Dermis blood vessel endothelial cell (primary cell): ENCODE data around the gene OSTM1. TPM values are rescaled to one million over a fixed set of nuclear protein-coding genes. Genes with fewer than 3 reads are reported as not detected.
"Not testable (repeated sequence)": the region's sequence is repeated elsewhere in the genome, so short reads cannot be mapped to it uniquely, and the experiment has no call there.

Experiments used
- DNase-seq: peaks from one replicate; pipeline ENCODE4 v3.0.0; 2010
- total RNA-seq: library from RNA; depleted of rRNA; stranded (reverse); fragments of >200 nt; gene quantifications from 2 replicates; pipeline ENCODE4 v1.2.3, GENCODE V29; 2014

Gene OSTM1
- total RNA-seq, 1 donor from 2014 or later, result 37.1 TPM

DNA sequence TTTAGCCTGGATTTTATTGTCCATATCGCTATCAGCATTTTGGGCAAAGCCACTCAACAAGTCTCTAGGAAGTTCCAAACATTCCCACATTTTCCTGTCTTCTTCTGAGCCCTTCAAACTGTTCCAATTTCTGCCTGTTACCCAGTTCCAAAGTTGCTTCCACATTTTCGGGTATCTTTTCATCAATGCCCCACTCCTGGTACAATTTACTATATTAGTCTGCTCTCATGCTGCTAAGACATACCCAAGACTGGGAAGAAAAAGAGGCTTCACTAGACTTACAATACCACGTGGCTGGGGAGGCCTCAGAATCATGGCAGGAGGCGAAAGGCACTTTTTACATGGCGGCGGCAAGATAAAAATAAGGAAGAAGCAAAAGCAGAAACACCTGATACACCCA, 58.3 kb downstream of the OSTM1 start:
- DNase-seq, result not testable (repeated sequence)

DNA sequence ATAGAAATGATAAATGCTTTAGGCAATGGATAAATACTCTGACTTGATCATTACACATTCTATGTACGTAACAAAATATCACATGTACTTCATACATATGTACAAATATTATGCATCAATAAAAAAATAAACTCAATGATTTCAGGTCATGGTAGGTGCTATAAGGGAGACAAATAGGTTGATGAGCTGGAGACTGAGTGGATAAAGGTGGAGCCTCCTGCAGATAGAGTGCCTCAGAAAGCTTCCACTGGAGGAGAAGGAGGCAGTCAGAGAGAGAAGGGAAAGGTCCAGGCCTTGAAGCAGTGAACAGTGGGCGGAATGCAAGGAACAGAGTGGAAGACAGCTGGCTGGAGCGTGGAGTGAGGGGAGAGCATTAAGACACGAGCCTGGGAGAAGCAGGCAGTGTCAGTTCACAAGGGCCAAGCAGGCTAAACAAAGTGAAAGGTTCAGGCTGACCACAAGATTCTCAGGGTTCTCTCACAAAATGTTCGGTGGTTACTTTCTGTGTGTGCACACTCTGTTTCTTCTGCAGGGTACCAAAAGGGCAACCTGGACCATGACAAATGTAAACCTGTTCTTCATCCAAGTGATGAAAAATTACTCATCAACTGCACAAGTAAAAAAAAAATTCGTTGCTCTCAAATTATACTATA, 60.6 kb downstream of the OSTM1 start:
- no peak for DNase-seq

DNA sequence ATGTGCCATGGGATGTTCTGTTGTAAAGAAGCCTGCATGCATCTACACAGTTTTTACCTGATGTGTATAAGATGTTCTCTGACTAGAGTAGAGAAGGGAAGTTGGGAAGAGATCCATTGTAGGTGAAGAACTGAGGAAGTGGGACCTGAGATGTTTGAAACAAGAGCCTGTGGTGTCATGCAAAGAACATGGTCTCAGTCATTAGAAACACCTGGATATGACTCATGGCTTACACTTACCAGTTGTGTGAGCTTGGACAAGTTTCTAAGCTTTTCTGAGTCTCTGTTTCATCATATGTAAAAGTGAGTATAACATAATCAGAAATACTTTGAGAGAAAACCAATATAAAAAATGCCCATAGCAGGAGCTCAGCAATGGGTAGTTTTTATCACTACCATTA, 64.6 kb downstream of the OSTM1 start:
- no peak for DNase-seq

DNA sequence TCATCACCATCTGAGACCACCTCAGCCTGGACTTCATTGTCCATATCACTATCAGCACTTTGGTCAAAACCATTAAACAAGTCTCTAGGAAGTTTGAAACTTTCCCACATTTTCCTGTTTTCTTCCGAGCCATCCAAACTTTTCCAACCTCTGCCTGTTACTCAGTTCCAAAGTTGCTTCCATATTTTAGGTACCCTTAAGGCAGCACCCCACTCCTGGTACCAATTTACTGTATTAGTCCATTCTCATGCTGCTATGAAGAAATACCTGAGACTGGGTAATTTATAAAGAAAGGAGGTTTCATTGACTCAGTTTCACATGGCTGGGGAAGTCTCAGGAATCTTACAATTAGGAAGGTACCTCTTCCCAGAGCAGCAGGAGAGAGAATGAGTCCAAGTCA, 65.3 kb downstream of the OSTM1 start:
- not testable (repeated sequence) for DNase-seq

DNA sequence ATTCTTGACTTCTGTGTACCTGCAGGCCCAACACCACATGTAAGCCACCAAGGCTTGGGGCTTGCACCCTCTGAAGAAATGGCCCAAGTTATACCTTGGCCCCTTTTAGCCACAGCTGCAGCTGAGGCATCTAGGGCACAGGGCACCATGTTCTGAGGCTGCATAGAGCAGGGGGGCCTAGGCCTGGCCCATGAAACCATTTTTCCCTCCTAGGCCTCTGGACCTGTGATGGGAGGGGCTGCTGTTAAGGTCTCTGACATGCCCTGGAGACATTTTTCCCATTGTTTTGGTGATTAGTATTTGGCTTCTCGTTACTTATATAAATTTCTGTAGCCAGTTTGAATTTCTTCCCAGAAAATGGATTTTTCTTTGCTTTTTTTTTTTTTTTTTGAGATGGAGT, 66.2 kb downstream of the OSTM1 start:
- no peak for DNase-seq

DNA sequence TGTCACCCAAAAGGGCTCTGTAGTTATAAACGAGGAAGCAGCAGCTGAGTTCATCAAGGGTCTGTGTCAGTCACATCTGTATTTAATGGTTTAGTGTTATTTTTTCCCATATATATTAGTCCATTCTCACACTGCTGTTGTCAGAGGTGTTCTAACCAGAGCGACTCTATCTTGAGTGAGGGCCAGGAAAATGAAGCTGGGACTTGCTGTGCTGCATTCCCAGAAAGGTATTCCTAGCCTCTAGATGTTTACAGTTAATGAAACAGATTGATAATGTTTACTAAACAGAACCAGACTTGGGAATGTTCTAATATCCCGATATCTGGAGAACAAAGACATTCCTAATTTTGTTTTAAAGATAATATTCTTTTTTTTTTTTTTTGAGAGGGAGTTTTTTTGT, 68.6 kb downstream of the OSTM1 start:
- no peak for DNase-seq

DNA sequence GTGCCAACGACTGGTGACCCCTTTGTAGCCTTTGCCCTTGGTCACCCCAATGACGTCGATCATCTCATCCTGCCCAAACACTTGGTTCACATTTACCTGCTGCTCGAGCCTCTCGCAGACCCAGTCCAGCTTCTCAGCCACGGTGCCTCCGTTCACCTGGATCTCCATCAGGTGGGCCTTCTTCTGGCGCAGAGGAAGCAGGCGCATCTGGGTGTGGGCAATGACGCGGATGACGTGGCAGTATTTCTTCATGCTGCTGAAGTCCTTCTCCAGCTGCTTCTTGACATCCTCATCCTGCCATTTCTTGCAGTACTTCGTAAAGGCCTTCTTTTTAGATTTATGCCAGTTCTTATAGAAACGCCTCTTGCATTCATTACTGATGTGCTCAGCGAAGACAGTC, 69.7 kb downstream of the OSTM1 start:
- DNase-seq, result no peak

DNA sequence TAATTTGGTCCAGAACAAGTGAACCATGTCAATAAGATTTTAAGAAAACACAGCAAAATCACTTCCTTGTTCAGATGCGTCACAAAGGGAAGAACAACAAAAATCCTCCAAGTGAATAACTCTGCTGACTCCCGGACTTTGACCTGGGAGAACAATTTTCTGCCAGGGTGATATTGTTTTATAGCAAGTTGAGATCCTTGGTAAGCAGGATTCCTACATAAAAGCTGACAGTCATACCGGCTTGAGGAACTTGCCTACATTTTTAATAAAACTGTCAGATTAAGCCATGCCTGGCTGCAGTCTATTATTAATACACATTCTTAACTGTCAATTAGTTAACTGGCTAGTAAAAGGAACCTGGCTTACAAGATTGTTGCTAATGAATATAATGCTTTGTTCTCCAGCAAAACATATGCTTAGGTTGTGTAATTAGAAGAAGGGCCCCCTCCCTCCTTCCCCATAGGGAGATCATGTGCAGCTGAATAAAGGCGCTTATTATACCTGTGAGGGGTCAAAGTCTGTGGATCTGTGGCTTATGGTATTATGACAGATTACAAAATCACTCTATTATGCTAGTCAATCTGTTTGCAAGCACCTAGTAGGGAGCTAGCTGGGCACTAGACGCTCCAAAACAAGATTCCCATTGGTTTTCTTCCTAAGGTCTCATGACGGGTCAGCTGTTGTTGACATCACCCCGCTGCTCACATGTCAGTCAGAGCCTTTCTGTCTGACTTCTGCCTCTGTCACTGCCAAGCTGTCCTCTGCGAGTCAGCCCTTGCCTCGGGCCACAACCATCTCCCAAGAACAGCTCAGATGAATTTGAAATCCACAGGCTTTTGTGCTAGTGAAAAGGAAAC, 71.9 kb downstream of the OSTM1 start:
- peak; percentile 11 for DNase-seq

DNA sequence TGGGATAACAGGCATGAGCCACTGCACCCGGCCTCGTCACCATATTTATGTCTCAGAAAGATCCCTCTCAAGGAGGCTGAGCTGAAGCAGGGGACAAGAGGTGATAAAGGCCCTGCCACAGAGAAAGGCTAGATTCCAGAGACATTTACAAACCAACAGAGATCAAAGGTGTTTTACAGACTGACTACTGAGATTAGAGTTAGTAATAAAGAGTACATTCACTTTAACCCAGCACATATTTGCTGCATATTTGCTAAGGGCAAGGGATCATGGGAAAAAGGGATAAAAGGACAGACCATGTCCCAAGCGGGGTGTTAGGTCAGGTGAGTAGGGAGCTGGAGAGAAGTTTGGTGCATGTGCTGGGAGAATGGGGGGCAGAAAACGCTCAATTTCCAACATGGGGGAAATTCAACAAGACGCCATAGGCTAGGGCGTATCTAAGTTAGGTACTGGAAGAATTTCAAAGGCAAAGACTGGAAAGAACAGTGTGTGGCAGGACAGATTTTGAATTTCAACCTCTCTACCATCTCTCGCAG, 72.8 kb downstream of the OSTM1 start:
- no peak for DNase-seq

DNA sequence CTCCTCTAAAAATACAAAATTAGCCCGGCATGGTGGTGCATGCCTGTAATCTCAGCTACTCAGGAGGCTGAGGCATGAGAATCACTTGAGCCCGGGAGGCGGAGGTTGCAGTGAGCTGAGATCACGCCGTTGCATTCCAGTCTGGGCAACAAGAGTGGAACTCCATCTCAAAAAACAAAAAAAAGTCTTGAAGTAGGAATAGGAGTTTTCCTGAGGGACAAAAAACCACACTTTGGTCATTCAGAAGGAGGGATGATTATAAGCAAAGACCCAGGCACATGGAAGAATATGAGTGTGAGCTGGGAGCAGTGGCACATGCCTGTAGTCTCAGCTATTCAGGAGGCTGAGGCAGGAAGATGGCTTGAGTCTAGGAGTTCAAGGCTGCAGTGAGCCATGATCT, 74.3 kb downstream of the OSTM1 start:
- DNase-seq, result not testable (repeated sequence)

DNA sequence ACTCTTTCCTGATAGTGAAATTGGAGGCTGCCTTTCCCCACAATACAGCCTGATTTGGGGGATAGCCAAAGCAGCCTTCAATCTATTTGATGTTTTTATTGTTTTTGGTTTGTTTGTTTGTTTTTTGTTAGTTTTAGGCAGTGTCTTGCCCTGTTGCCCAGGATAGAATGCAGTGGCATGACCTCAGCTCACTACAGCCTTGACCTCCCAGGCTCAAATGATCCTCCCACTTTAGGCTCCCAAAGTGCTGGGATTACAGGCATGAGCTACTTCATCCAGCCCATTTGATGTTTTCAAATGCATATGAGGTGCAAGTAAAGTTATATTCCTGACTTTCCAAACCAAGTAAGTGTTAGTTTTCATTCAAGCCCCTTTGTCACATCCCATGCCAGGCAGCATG, 75.2 kb downstream of the OSTM1 start:
- no peak for DNase-seq

DNA sequence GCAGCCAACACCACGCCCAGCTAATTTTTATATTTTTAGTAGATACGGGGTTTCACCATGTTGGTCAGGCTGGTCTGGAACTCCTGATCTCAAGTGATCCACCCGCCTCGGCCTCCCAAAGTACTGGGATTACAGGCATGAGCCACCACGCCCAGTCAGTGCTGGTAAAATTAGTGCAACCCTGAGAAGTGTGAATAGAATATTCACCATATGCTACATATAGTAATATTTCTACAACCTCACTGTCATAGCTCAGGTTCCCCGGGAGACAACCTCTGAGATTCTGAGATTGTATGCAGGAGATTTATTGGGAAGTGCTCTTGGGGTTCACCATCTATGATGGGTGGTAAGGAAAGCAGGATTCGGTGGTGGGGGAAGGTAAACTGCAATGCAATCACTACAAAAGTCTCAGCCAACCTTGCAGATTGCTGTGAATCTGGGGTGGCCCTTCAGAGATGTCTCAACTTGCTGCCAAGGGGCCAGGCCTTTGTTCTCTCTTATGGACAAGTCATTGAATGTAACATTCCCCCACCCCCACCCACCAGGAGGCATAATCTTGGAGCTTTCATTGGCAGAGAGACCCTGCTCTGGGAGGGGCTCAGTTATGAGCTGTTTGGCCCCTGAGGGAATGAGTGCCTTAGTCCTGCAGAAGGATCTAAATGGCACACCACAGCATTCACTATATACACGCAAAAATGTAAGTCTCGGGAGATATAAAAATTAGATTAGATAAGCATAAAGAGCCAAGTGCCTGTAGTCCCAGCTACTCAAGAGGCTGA, 82.6 kb downstream of the OSTM1 start:
- DNase-seq, result no peak

Other genes with a start within 250 kb of the OSTM1 start
- 19.2 and 34.5 TPM in 2 replicates for gene SEC63, start 116.5 kb downstream of the OSTM1 start, total RNA-seq
- gene NR2E1, start 91.3 kb upstream of the OSTM1 start, total RNA-seq, result not detected in 2 replicates
- 212 and 228 TPM in 2 replicates for gene SNX3, start 186.3 kb upstream of the OSTM1 start, total RNA-seq
- gene AFG1L, start 220.3 kb upstream of the OSTM1 start, total RNA-seq, result 3.4 and 3.7 TPM in 2 replicates